T-helper 2 cell treated with Interferon-gamma antibody and Interleukin-4, amounts not matched to agents 5 μg/mL and 100 μg/mL, for 36 hours (primary cell): ENCODE results near the gene GDF15.
"Not testable (repeated sequence)": the region's sequence is repeated elsewhere in the genome, so short reads cannot be mapped to it uniquely, and the experiment has no call there.

Source experiments
- DNase-seq: peaks from one replicate; pipeline ENCODE4 v3.0.0; 2021; ENCODE audit warnings: low spot score
- H3K27ac Mint-ChIP-seq: one replicate; pipeline ENCODE4 v1.8.0; 2021; ENCODE audit warnings: mild to moderate bottlenecking, mixed read lengths
- H3K27me3 Mint-ChIP-seq: one replicate; pipeline ENCODE4 v1.8.0; 2021; ENCODE audit warnings: low read depth, mixed read lengths
- H3K36me3 Mint-ChIP-seq: one replicate; pipeline ENCODE4 v1.8.0; 2021; ENCODE audit warnings: low read depth, mixed read lengths
- H3K4me1 Mint-ChIP-seq: one replicate; pipeline ENCODE4 v1.8.0; 2021; ENCODE audit warnings: low read depth, mixed read lengths
- H3K4me3 Mint-ChIP-seq: one replicate; pipeline ENCODE4 v1.8.0; 2022; ENCODE audit warnings: mild to moderate bottlenecking, moderate library complexity, mixed read lengths
- H3K9me3 Mint-ChIP-seq: one replicate; pipeline ENCODE4 v1.8.0; 2021; ENCODE audit warnings: mixed read lengths

Gene GDF15, protein sequence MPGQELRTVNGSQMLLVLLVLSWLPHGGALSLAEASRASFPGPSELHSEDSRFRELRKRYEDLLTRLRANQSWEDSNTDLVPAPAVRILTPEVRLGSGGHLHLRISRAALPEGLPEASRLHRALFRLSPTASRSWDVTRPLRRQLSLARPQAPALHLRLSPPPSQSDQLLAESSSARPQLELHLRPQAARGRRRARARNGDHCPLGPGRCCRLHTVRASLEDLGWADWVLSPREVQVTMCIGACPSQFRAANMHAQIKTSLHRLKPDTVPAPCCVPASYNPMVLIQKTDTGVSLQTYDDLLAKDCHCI

GRCh38 chr19:18385675-18386542 is at the start of gene GDF15:
GDF15 (plus strand) TSS chr19:18386158; CDS start chr19:18386190, 32 bp downstream.
- Mint-ChIP-seq H3K36me3 (no peaks in the 10 kb centered on the region), H3K9me3 (no peaks in the 10 kb centered on the region), H3K4me3 (no peak within 1 kb of the TSS), H3K27ac (no peak within 1 kb of the TSS), H3K4me1 (peaks cover 4% of the 10 kb centered on the region), H3K27me3 (peaks cover 54% of the 10 kb centered on the region)
- DNase-seq = no peak

DNA sequence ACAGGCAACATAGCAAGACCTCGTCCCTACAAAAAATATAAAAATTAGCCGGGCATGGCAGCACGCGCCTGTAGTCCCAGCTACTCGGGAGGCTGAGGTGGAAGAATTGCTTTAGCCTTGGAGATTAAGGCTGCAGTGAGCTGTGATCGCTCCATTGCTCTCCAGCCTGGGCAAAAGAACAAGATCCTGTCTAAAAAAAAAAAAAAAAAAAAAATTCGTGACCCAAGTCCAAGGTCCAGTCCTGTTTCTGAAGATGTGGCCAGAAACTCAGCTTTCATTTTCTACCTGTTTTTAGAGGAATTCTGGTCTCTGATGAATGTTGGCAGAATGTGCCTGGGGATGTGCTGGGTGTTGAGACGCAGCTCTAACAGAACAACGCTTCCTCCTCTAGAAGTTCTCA is 47.4 kb upstream of the GDF15 start:
- DNase-seq = no peak
- Mint-ChIP-seq H3K27ac (no peak overlapping the region), H3K36me3 (peaks cover 5% of the 10 kb centered on the region), H3K9me3 (no peaks in the 10 kb centered on the region), H3K4me3 (peak overlapping the region; percentile 56), H3K27me3 (no peaks in the 10 kb centered on the region), H3K4me1 (peaks cover 6% of the 10 kb centered on the region)

DNA sequence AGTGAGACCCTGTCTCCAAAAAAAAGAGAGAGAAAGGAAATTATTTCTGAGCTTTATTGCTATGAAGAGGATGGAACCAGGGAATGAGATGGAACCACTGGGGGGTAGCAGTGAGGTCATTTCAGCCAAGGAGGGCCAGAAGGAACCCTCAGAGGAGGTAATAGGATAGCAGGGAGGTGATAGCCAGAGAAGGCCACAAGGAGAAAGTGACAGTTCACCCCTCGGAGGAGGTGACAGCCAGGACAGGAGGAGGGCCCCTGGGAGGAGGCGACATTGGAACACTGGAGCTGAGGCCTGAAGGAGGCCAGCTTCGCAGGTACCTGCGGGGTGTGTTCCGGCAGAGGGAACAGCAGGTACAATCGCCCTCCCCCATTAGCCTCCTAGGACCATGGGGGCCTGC is 46.2 kb upstream of the GDF15 start:
- Mint-ChIP-seq H3K4me1 (peaks cover 6% of the 10 kb centered on the region), H3K9me3 (no peaks in the 10 kb centered on the region), H3K27ac (peak overlapping the region; percentile 86), H3K27me3 (no peaks in the 10 kb centered on the region), H3K4me3 (peak overlapping the region; percentile 91), H3K36me3 (peaks cover 9% of the 10 kb centered on the region)
- no peak for DNase-seq

DNA sequence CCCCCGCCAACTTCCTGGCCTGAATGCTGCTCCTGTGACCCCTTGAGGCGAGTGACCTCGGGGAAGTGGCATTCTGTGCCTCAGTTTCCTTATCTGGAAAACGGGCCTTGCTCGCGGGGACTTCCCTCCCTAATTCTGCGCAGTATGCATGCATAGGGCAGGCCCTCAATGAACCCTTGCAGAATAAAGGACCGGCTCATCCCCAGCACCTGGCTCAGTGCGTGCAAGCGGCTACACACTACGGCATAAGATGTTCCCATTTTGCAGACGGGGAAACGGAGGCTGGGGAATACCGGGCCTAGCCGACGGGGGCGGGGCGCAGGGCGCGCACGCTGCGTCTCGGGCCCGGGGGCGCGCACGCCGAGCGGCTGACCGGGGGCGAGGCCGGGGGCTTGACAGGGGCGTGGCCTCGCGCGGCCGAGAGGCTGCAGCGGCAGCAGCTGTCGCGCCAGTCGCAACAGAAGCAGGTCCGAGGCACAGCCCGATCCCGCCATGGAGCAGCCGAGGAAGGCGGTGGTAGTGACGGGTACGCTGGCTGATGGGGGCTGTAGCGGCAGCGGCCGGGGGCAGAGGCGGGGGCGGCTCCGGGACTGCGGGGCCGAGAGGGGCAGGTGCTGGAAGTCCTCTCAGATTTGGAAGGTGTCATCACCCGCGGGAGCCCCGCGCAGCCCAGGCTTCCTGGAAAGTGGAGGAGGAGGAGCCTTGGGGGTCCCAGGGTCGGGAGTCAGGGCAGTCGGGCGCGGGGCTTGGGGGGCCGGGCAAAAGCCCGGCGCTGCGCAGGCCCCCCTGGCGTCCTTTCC is 45.6 kb upstream of the GDF15 start, which contains the start of gene PGPEP1:
Gene PGPEP1, plus strand, starts transcription at position 409 of the 800 bp plus-strand sequence. Its CDS starts 84 bp downstream, at position 493.
- H3K27ac Mint-ChIP-seq = peak within 1 kb of the TSS; percentile 87
- H3K4me3 Mint-ChIP-seq = peak within 1 kb of the TSS; percentile 91
- peak; percentile 73 for DNase-seq
- peaks cover 9% of the 10 kb centered on the region for H3K36me3 Mint-ChIP-seq
- no peaks in the 10 kb centered on the region for H3K9me3 Mint-ChIP-seq
- peaks cover 6% of the 10 kb centered on the region for H3K4me1 Mint-ChIP-seq
- H3K27me3 Mint-ChIP-seq = no peaks in the 10 kb centered on the region

DNA sequence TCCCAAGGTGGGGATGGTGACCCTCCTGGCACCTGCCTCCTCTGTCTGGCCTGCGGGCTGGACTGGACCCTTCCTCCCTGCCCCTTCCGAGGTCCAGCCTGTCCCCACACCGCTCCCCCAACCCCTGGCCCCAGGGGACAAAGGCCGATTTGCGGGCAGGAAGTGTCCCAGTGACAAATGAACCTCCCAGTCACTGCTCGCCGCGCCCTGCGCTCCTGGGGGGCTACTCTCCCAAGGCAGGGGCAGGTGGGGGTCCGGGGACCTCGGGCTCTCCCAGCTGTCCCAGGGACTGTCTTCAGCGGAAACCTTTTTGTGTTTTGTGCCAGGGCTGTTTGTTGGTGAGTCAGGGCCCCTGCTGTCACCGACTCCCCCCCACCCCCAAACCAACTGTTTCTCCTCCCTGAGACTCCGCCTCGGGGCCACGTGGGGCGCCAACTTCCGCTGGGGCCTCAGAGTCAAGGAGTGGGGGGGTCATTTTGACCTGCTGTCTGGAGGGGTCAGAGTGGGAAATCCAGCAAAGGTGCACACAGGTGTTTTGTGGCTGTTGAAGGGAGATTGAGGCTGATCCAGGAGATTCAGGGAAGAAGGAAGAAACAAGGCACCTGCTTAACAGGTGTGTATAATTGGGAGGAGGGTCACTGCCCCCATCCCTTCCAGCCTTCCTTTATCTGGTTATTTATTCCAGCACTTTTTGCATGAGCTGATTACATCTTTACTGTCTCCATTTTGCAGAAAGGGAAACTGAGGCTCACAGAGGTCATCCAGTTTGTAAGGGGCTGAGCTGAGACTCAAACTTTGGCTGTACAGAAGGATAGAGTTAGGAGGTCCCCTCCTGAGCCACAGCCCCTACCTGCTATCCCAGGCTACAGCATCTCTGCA is 44.7 kb upstream of the GDF15 start:
- DNase-seq = peak; percentile 56
- Mint-ChIP-seq H3K27ac (peak overlapping the region; percentile 87), H3K36me3 (peaks cover 9% of the 10 kb centered on the region), H3K4me1 (peaks cover 6% of the 10 kb centered on the region), H3K9me3 (no peaks in the 10 kb centered on the region), H3K4me3 (peak overlapping the region; percentile 80), H3K27me3 (no peaks in the 10 kb centered on the region)

DNA sequence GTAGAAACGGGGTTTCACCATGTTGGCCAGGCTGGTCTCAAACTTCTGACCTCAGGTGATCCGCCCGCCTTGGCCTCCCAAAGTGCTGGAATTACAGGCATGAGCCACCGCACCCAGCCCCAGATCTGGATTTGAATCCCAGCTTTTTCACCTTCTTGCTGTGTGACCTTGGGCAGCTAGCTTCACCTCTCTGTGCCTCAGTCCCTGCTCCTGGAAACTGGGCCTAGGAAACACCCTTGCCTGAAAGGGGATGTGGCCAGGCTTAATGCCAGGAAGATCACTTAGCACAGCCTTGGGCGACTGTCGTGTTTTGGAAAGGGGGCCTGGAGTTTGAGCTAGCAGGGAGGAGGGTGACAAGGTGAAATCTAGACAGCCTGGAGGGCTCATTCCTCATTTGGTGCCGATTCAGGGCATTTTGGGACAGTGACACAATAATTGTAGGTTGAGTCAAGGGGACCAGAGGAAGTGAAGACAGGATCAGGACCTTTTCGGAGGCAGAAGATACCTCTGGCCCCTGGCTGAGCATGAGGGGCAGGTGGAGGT is 43.8 kb upstream of the GDF15 start:
- Mint-ChIP-seq H3K36me3 (peaks cover 9% of the 10 kb centered on the region), H3K27ac (no peak overlapping the region), H3K4me1 (peaks cover 8% of the 10 kb centered on the region), H3K4me3 (no peak overlapping the region), H3K9me3 (no peaks in the 10 kb centered on the region), H3K27me3 (no peaks in the 10 kb centered on the region)
- no peak for DNase-seq

GRCh38 chr19:18344582-18344950 is 41.4 kb upstream of the GDF15 start:
- H3K27ac Mint-ChIP-seq = no peak overlapping the region
- no peak overlapping the region for H3K4me3 Mint-ChIP-seq
- no peak for DNase-seq
- no peaks in the 10 kb centered on the region for H3K27me3 Mint-ChIP-seq
- H3K4me1 Mint-ChIP-seq = peaks cover 7% of the 10 kb centered on the region
- no peaks in the 10 kb centered on the region for H3K9me3 Mint-ChIP-seq
- peaks cover 14% of the 10 kb centered on the region for H3K36me3 Mint-ChIP-seq

GRCh38 chr19:18345296-18345695 is 40.7 kb upstream of the GDF15 start:
- Mint-ChIP-seq H3K4me1 (peaks cover 5% of the 10 kb centered on the region), H3K36me3 (peaks cover 16% of the 10 kb centered on the region), H3K4me3 (no peak overlapping the region), H3K27me3 (no peaks in the 10 kb centered on the region), H3K9me3 (no peaks in the 10 kb centered on the region), H3K27ac (no peak overlapping the region)
- no peak for DNase-seq

- H3K36me3 Mint-ChIP-seq = peaks cover 19% of the 10 kb centered on the region
- H3K4me3 Mint-ChIP-seq = no peak overlapping the region
- peaks cover 5% of the 10 kb centered on the region for H3K4me1 Mint-ChIP-seq
- H3K27me3 Mint-ChIP-seq = no peaks in the 10 kb centered on the region
- no peak for DNase-seq
- peak overlapping the region; percentile 1 for H3K27ac Mint-ChIP-seq
- H3K9me3 Mint-ChIP-seq = no peaks in the 10 kb centered on the region
Measured at GRCh38 chr19:18346091-18346490, 39.9 kb upstream of the GDF15 start.

- H3K27me3 Mint-ChIP-seq = no peaks in the 10 kb centered on the region
Measured at GRCh38 chr19:18348171-18348570, 37.8 kb upstream of the GDF15 start.

GRCh38 chr19:18348818-18349339 is 37.1 kb upstream of the GDF15 start:
- not testable (repeated sequence) for H3K9me3 Mint-ChIP-seq, H3K4me3 Mint-ChIP-seq, H3K27me3 Mint-ChIP-seq, H3K27ac Mint-ChIP-seq, DNase-seq, H3K4me1 Mint-ChIP-seq
- H3K36me3 Mint-ChIP-seq = peaks cover 15% of the 10 kb centered on the region

More at GRCh38 chr19:18348171-18348570, 37.8 kb upstream of the GDF15 start:
- Mint-ChIP-seq H3K4me3 (no peak overlapping the region), H3K9me3 (no peaks in the 10 kb centered on the region), H3K27ac (no peak overlapping the region), H3K4me1 (peaks cover 2% of the 10 kb centered on the region), H3K36me3 (peaks cover 18% of the 10 kb centered on the region)
- DNase-seq = no peak

- Mint-ChIP-seq H3K4me1 (peaks cover 2% of the 10 kb centered on the region), H3K27ac (no peak overlapping the region), H3K4me3 (no peak overlapping the region), H3K27me3 (no peaks in the 10 kb centered on the region), H3K9me3 (no peaks in the 10 kb centered on the region), H3K36me3 (peaks cover 12% of the 10 kb centered on the region)
- no peak for DNase-seq
Measured at GRCh38 chr19:18349524-18350128, 36.3 kb upstream of the GDF15 start.
